H1 (cell line): ENCODE results near the gene APC2. TPM values are rescaled to one million over a fixed set of nuclear protein-coding genes. Genes with fewer than 3 reads are reported as not detected.

Experiments
- CTCF ChIA-PET: fragments of 300-600 bp; sonication (Branson Sonifier 250); formaldehyde crosslinking; loops from one replicate; lab custom pipeline; 2021; ENCODE audit not compliant: partially characterized antibody; lab: Charles Lee
- POLR2A ChIA-PET: fragments of 300-600 bp; sonication (Branson Sonifier 250); formaldehyde crosslinking; loops from one replicate; lab custom pipeline; 2021; ENCODE audit warnings: inconsistent platforms; ENCODE audit not compliant: partially characterized antibody; lab: Charles Lee
- DNase-seq, 2 experiments: peaks; one replicate each; pipeline versions ENCODE4 v3.0.0 to v3.0.0-alpha.2; 2010 to 2022; ENCODE audit warnings: low spot score in 2 of 2, low read depth in 1 of 2, mixed read lengths in 1 of 2
- FAIRE-seq: peaks from 2 replicates; lab custom pipeline; 2011; peaks lifted over from hg19 to GRCh38; lab: Jason Lieb, UNC
- H2AFZ ChIP-seq: 2 replicates; pipeline ENCODE4 v1.8.1; 2012; ENCODE audit warnings: low read length, inconsistent platforms
- H2AK5ac ChIP-seq: 2 replicates; pipeline ENCODE4 v1.6.1; 2013; ENCODE audit warnings: low read depth, low read length
- H2BK120ac ChIP-seq: replicated peaks from 2 replicates; pipeline ENCODE3; 2013; ENCODE audit warnings: low read depth, low read length, inconsistent platforms
- H2BK12ac ChIP-seq: 2 replicates; pipeline ENCODE4 v1.6.1; 2013; ENCODE audit warnings: low read depth, low read length
- H2BK15ac ChIP-seq: 2 replicates; pipeline ENCODE4 v1.6.1; 2013; ENCODE audit warnings: low read length
- H2BK20ac ChIP-seq: 2 replicates; pipeline ENCODE4 v1.6.1; 2013; ENCODE audit warnings: low read length
- H2BK5ac ChIP-seq: 2 replicates; pipeline ENCODE4 v1.6.1; 2013; ENCODE audit warnings: low read depth, low read length
- H3K14ac ChIP-seq: 2 replicates; pipeline ENCODE4 v1.6.1; 2013; ENCODE audit warnings: inconsistent platforms; ENCODE audit not compliant: insufficient read length
- H3K18ac ChIP-seq: 2 replicates; pipeline ENCODE4 v1.6.1; 2013; ENCODE audit warnings: low read length; ENCODE audit errors: extremely low read depth
- H3K23ac ChIP-seq: 2 replicates; pipeline ENCODE4 v1.6.1; 2013; ENCODE audit warnings: inconsistent platforms; ENCODE audit not compliant: insufficient read length
- H3K23me2 ChIP-seq: 2 replicates; pipeline ENCODE4 v1.6.1; 2013; ENCODE audit warnings: low read depth, low read length
- H3K27ac ChIP-seq: 2 replicates; pipeline ENCODE4 v1.6.1; 2011; ENCODE audit warnings: low read depth, low read length, inconsistent platforms
- H3K27me3 ChIP-seq, 4 experiments: replicated peaks in 1 of 4; 1 replicate in 1 of 4; 2 replicates in 3 of 4; pipeline versions ENCODE4 v1.6.1 to v1.8.1; 2011 to 2013; ENCODE audit warnings: low read length in 3 of 4, mild to moderate bottlenecking in 3 of 4, inconsistent platforms in 2 of 4, mixed read lengths in 2 of 4, moderate library complexity in 1 of 4; ENCODE audit not compliant: control insufficient read depth in 3 of 4, insufficient read depth in 3 of 4; ENCODE audit errors: extremely low read depth in 1 of 4
- H3K36me3 ChIP-seq, 4 experiments: 2 replicates each; pipeline versions ENCODE4 v1.6.1 to v1.8.1; 2011 to 2013; ENCODE audit warnings: mild to moderate bottlenecking in 4 of 4, low read length in 3 of 4, moderate library complexity in 2 of 4, control low read depth in 1 of 4, inconsistent platforms in 1 of 4; ENCODE audit not compliant: insufficient read depth in 4 of 4, control insufficient read depth in 2 of 4
- H3K4ac ChIP-seq: replicated peaks from 2 replicates; pipeline ENCODE3; 2013; ENCODE audit warnings: low read length, low read depth, mixed read lengths, inconsistent platforms; ENCODE audit not compliant: insufficient read length
- H3K4me1 ChIP-seq, 4 experiments: replicated peaks in 1 of 4; 1 replicate in 1 of 4; 2 replicates in 3 of 4; pipeline versions ENCODE4 v1.6.1 to v1.8.1; 2011 to 2013; ENCODE audit warnings: low read length in 3 of 4, inconsistent platforms in 2 of 4, mixed read lengths in 1 of 4; ENCODE audit not compliant: insufficient read depth in 4 of 4, control insufficient read depth in 3 of 4
- H3K4me2 ChIP-seq, 2 experiments: 2 replicates each; pipeline versions ENCODE4 v1.6.1 to v1.8.1; 2011 to 2013; ENCODE audit warnings: low read depth in 2 of 2, low read length in 2 of 2, control low read depth in 1 of 2, inconsistent platforms in 1 of 2, mild to moderate bottlenecking in 1 of 2; ENCODE audit not compliant: insufficient read depth in 1 of 2
- H3K4me3 ChIP-seq, 4 experiments: fragments of 200-600, 300-600 bp in 1 of 4; sonication (generic), shearing (Covaris generic), sonication (Bioruptor Twin) in 1 of 4; 2 replicates each; pipeline versions ENCODE4 v1.5.1 to v1.8.1; 2011 to 2016; ENCODE audit warnings: low read length in 4 of 4, low read depth in 3 of 4, control low read depth in 2 of 4, inconsistent platforms in 2 of 4, mild to moderate bottlenecking in 2 of 4, mixed read lengths in 1 of 4, moderate library complexity in 1 of 4; ENCODE audit not compliant: insufficient read depth in 2 of 4; ENCODE audit errors: extremely low read depth in 1 of 4
- H3K56ac ChIP-seq: replicated peaks from 2 replicates; pipeline ENCODE3; 2013; ENCODE audit warnings: low read depth, mild to moderate bottlenecking, mixed read lengths, low read length, inconsistent platforms; ENCODE audit not compliant: insufficient read length
- H3K79me1 ChIP-seq: 2 replicates; pipeline ENCODE4 v1.6.1; 2013; ENCODE audit warnings: low read depth, low read length, control low read depth
- H3K79me2 ChIP-seq, 2 experiments: 2 replicates each; pipeline versions ENCODE4 v1.6.1 to v1.8.1; 2012 to 2013; ENCODE audit warnings: low read length in 2 of 2, mild to moderate bottlenecking in 2 of 2, inconsistent platforms in 1 of 2; ENCODE audit not compliant: insufficient read depth in 2 of 2, control insufficient read depth in 1 of 2
- H3K9ac ChIP-seq, 4 experiments: replicated peaks in 1 of 4; 1 replicate in 1 of 4; 2 replicates in 3 of 4; pipeline versions ENCODE4 v1.6.1 to v1.8.1; 2011 to 2013; ENCODE audit warnings: low read depth in 3 of 4, low read length in 3 of 4, control low read depth in 2 of 4, mild to moderate bottlenecking in 2 of 4, moderate library complexity in 2 of 4, inconsistent platforms in 1 of 4; ENCODE audit errors: extremely low read depth in 1 of 4
- H3K9me3 ChIP-seq, 2 experiments: 2 replicates each; pipeline versions ENCODE4 v1.6.1 to v1.8.1; 2012 to 2013; ENCODE audit warnings: mild to moderate bottlenecking in 2 of 2, moderate library complexity in 2 of 2, control low read depth in 1 of 2, inconsistent platforms in 1 of 2, low read depth in 1 of 2, low read length in 1 of 2, mixed read lengths in 1 of 2; ENCODE audit not compliant: insufficient read depth in 2 of 2
- H4K20me1 ChIP-seq, 2 experiments: replicated peaks in 1 of 2; 2 replicates each; pipeline versions ENCODE3 to v1.8.1; 2011 to 2013; ENCODE audit warnings: inconsistent platforms in 2 of 2, low read length in 2 of 2, mild to moderate bottlenecking in 1 of 2; ENCODE audit not compliant: insufficient read depth in 2 of 2, control insufficient read depth in 1 of 2
- H4K5ac ChIP-seq: 2 replicates; pipeline ENCODE4 v1.6.1; 2013; ENCODE audit warnings: low read length, low read depth, mixed read lengths, inconsistent platforms; ENCODE audit not compliant: insufficient read length
- H4K8ac ChIP-seq: 2 replicates; pipeline ENCODE4 v1.8.0; 2013; ENCODE audit warnings: mild to moderate bottlenecking, moderate library complexity, low read length, inconsistent platforms; ENCODE audit not compliant: insufficient read depth; ENCODE audit errors: extremely low read depth
- H4K91ac ChIP-seq: replicated peaks from 2 replicates; pipeline ENCODE3; 2013; ENCODE audit warnings: low read length, mixed read lengths, inconsistent platforms; ENCODE audit not compliant: insufficient read length
- BCL11A ChIP-seq, 2 experiments: IDR thresholded peaks; one replicate each; pipeline ENCODE4 v1.6.1; 2011; ENCODE audit warnings: low read depth in 2 of 2, low read length in 2 of 2, mild to moderate bottlenecking in 2 of 2
- CTBP2 ChIP-seq: IDR thresholded peaks from 2 replicates; pipeline ENCODE4 v1.7.0; 2011; ENCODE audit warnings: borderline replicate concordance, mild to moderate bottlenecking, moderate library complexity, mixed read lengths, low read length; ENCODE audit not compliant: insufficient read depth, insufficient read length
- EP300 ChIP-seq, 2 experiments: IDR thresholded peaks; 1 replicate in 1 of 2; 2 replicates in 1 of 2; pipeline ENCODE4 v1.6.1; 2011 to 2012; ENCODE audit warnings: low read depth in 2 of 2, low read length in 2 of 2, mild to moderate bottlenecking in 2 of 2, borderline replicate concordance in 1 of 2, inconsistent platforms in 1 of 2, moderate library complexity in 1 of 2
- EZH2 ChIP-seq: fragments of 200-600 bp; sonication (generic); IDR thresholded peaks from 2 replicates; pipeline ENCODE4 v1.7.1; 2012; ENCODE audit warnings: low read depth, mild to moderate bottlenecking, moderate library complexity, low read length, inconsistent platforms; ENCODE audit not compliant: severe bottlenecking
- POLR2AphosphoS5 ChIP-seq: IDR thresholded peaks from 2 replicates; pipeline ENCODE4 v1.6.1; 2011; ENCODE audit warnings: low read depth, low read length
- SAP30 ChIP-seq: fragments of 300-600 bp; sonication (generic); IDR thresholded peaks from 2 replicates; pipeline ENCODE4 v1.7.1; 2012; ENCODE audit warnings: low read length, moderate library complexity, mild to moderate bottlenecking, inconsistent platforms; ENCODE audit not compliant: insufficient read depth, insufficient replicate concordance
- SP1 ChIP-seq: IDR thresholded peaks from 2 replicates; pipeline ENCODE4 v1.6.1; 2011; ENCODE audit warnings: low read depth, low read length
- TBP ChIP-seq: IDR thresholded peaks from 2 replicates; pipeline ENCODE4 v1.6.1; 2011; ENCODE audit warnings: low read depth, low read length, improper control_type of control experiment
- TCF12 ChIP-seq: IDR thresholded peaks from 2 replicates; pipeline ENCODE4 v1.6.1; 2011; ENCODE audit warnings: low read depth, mild to moderate bottlenecking, low read length
- YY1 ChIP-seq: IDR thresholded peaks from 2 replicates; pipeline ENCODE4 v1.6.1; 2011; ENCODE audit warnings: low read depth, mild to moderate bottlenecking, low read length
- WGBS, 2 experiments: shearing (Covaris generic) in 1 of 2; methylation state at CpG; one replicate each; pipeline versions ENCODE4 v1.1.6 to v1.1.7; 2013 to 2015; ENCODE audit warnings: low lambda C conversion rate in 2 of 2, mixed read lengths in 2 of 2, inconsistent platforms in 1 of 2, low coverage in 1 of 2, missing lambda C conversion rate in 1 of 2; ENCODE audit not compliant: insufficient replicate concordance in 2 of 2, insufficient coverage in 1 of 2, insufficient read length in 1 of 2; ENCODE audit errors: extremely low coverage in 1 of 2, missing lambda C conversion rate in 1 of 2; 5-methylcytosine and 5-hydroxymethylcytosine counted together
- polyA plus RNA-seq, 7 experiments: library from polyadenylated mRNA; depleted of rRNA in 3 of 7; stranded (reverse) in 5 of 7; unstranded in 2 of 7; fragments of >200 nt in 5 of 7; fragments of 200-250 nt in 2 of 7; gene quantifications; 1 replicate in 5 of 7; 2 replicates in 1 of 7; 4 replicates in 1 of 7; pipeline versions ENCODE4 v1.2.1 to v1.2.3, GENCODE V29; 2011 to 2013; ENCODE audit warnings: missing spikeins in 2 of 7, mixed read lengths in 2 of 7
- total RNA-seq: library from RNA; stranded (reverse); fragmentation: NEBNext Ultra II Directional; extraction: Animal tissue kit (Norgen Biotek cat#: 25700); gene quantifications from 2 replicates; pipeline ENCODE4 v1.2.1, GENCODE V29; 2021
- TF ChIP-seq, protein P1 (sequence below): IDR thresholded peaks from 2 replicates; pipeline ENCODE4 v1.6.1; 2012; ENCODE audit warnings: inconsistent platforms

APC2 gene
- total and polyA plus RNA-seq, 2 of the 8 experiments (the other 6 are each of a cell fraction or from before 2014, with no cell fraction given), result 1.3 to 4.1 TPM

DNA sequence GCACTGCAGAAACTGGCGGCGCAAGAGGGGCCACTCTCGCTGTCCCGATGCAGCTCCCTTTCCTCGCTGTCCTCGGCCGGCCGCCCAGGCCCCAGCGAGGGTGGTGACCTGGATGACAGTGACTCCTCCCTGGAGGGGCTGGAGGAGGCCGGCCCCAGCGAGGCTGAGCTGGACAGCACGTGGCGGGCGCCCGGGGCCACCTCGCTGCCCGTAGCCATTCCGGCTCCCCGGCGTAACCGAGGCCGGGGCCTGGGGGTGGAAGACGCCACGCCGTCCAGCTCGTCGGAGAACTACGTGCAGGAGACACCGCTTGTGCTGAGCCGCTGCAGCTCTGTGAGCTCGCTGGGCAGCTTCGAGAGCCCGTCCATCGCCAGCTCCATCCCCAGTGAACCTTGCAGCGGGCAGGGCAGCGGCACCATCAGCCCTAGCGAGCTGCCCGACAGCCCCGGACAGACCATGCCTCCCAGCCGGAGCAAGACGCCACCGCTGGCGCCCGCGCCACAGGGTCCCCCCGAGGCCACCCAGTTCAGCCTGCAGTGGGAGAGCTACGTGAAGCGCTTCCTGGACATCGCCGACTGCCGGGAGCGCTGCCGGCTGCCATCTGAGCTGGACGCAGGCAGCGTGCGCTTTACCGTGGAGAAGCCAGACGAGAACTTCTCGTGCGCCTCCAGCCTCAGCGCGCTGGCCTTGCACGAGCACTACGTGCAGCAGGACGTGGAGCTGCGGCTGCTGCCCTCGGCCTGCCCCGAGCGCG lies 16.7 kb downstream of the APC2 start:
- DNase-seq (peak in 1 of 2 experiments; percentile 63), FAIRE-seq (no peak)
- Histone ChIP-seq H3K9me3 (peaks cover 0 to 7% of the 10 kb centered on the region in 2 experiments; a peak in 1 of 4 replicates), H4K8ac (no peak overlapping the region; the same call in 1 of the 2 replicates), H4K91ac (no peak overlapping the region), H3K18ac (no peak overlapping the region), H2BK12ac (peak overlapping the region; percentile 39; the same call in 1 of the 2 replicates), H3K9ac (no peak overlapping the region), H2BK120ac (no peak overlapping the region), H3K4me2 (peak overlapping the region; percentile 64 to 86), H3K56ac (no peak overlapping the region), H3K36me3 (peaks cover 0 to 41% (median 0%) of the 10 kb centered on the region in 4 experiments; a peak in 2 of 8 replicates), H3K27me3 (peaks cover 60 to 77% (median 76%) of the 10 kb centered on the region in 4 experiments), H2AK5ac (no peak overlapping the region; the same call in 1 of the 2 replicates), H3K23me2 (peaks cover 13% of the 10 kb centered on the region; the same call in 1 of the 2 replicates), H2BK20ac (no peak overlapping the region), H3K14ac (no peak overlapping the region), H4K20me1 (peaks cover 14 to 36% of the 10 kb centered on the region in 2 experiments), H3K23ac (no peak overlapping the region), H3K4me3 (peak overlapping the region in 3 of 4 experiments; percentile 11 to 51 (median 23); a peak in 6 of 8 replicates), H3K79me2 (no peaks in the 10 kb centered on the region), H3K27ac (no peak overlapping the region), H2BK15ac (no peak overlapping the region), H4K5ac (no peak overlapping the region), H3K4ac (no peak overlapping the region), H2BK5ac (no peak overlapping the region), H3K79me1 (no peaks in the 10 kb centered on the region), H2AFZ (no peak overlapping the region), H3K4me1 (peaks cover 0 to 50% (median 26%) of the 10 kb centered on the region in 4 experiments; a peak in 5 of 7 replicates)
- 27% methylated on average over 56 of the region's 70 CpGs; no CpG with 5 or more reads in 1 of the 2 experiments for WGBS, 2 experiments
- CTCF ChIA-PET, result interaction anchor here (0.6 to 5.5 kb wide), 16 partner anchors 7 to 392 kb away, joined by 3 to 53 read pairs (median 4); partner anchors contain the start of gene REEP6
- POLR2A ChIA-PET, result interaction anchor here (0.6 to 5.5 kb wide), 18 partner anchors 9 to 396 kb away, joined by 3 to 72 read pairs (median 4); partner anchors contain the start of genes APC2, CIRBP and REEP6
- TF ChIP-seq YY1 (no peak), BCL11A (IDR thresholded peaks at IDR 0.05; ENCODE audit: low read depth in 2 of 2, low read length in 2 of 2) (no peak), EP300 (IDR thresholded peaks at IDR 0.05; ENCODE audit: borderline replicate concordance in 1 of 2, low read depth in 2 of 2, low read length in 2 of 2) (no peak), EZH2 (peak; percentile 90), POLR2AphosphoS5 (no peak), TCF12 (no peak), TBP (no peak), SAP30 (no peak), SP1 (no peak), CTBP2 (no peak)
- TF ChIP-seq, protein P1, sequence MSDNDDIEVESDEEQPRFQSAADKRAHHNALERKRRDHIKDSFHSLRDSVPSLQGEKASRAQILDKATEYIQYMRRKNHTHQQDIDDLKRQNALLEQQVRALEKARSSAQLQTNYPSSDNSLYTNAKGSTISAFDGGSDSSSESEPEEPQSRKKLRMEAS, result peak; percentile 5; the same call in 1 of the 2 replicates
